ENCODE results near the gene PTCH2.
"Not testable (repeated sequence)": the region's sequence is repeated elsewhere in the genome, so short reads cannot be mapped to it uniquely, and the experiment has no call there.

Gene PTCH2

GRCh38 chr1:44842862-44843655, at the start of gene PTCH2:
PTCH2 (minus strand) TSS chr1:44843253; CDS start chr1:44842932, 321 bp downstream.
- DNase-seq, result peak; percentile 91

GRCh38 chr1:44890007-44890406, 47.0 kb upstream of the PTCH2 start:
- no peak for DNase-seq

- DNase-seq, result no peak
These were observed 42.4 kb upstream of the PTCH2 start for GRCh38 chr1:44885406-44885805.

GRCh38 chr1:44884746-44885145, 41.7 kb upstream of the PTCH2 start:
- DNase-seq, result no peak

GRCh38 chr1:44881011-44881632, 38.1 kb upstream of the PTCH2 start:
- DNase-seq, result no peak

- DNase-seq, result no peak
These were observed 31.1 kb upstream of the PTCH2 start for GRCh38 chr1:44874155-44874554.

- DNase-seq, result no peak
These were observed 27.0 kb upstream of the PTCH2 start for GRCh38 chr1:44870096-44870495.

- no peak for DNase-seq
These were observed 24.7 kb upstream of the PTCH2 start for GRCh38 chr1:44867801-44868200.

- DNase-seq, result no peak
These were observed 19.9 kb upstream of the PTCH2 start for GRCh38 chr1:44862829-44863401.

GRCh38 chr1:44860891-44861425, 17.9 kb upstream of the PTCH2 start:
- DNase-seq, result no peak

GRCh38 chr1:44860331-44860730, 17.3 kb upstream of the PTCH2 start:
- no peak for DNase-seq

GRCh38 chr1:44857446-44857845, 14.4 kb upstream of the PTCH2 start:
- DNase-seq, result no peak

GRCh38 chr1:44855742-44856141, 12.7 kb upstream of the PTCH2 start:
- no peak for DNase-seq

- DNase-seq, result no peak
These were observed 11.9 kb upstream of the PTCH2 start for GRCh38 chr1:44854970-44855369.

GRCh38 chr1:44853201-44853600, 10.1 kb upstream of the PTCH2 start:
- DNase-seq, result no peak

GRCh38 chr1:44851308-44851707, 8.3 kb upstream of the PTCH2 start:
- no peak for DNase-seq

GRCh38 chr1:44849575-44850132, 6.6 kb upstream of the PTCH2 start:
- no peak for DNase-seq

GRCh38 chr1:44848456-44849181, 5.6 kb upstream of the PTCH2 start:
- DNase-seq, result no peak

- DNase-seq, result no peak
These were observed 4.8 kb upstream of the PTCH2 start for GRCh38 chr1:44847845-44848244.

- no peak for DNase-seq
These were observed 3.9 kb upstream of the PTCH2 start for GRCh38 chr1:44846985-44847384.

- DNase-seq, result no peak
These were observed 579 bp downstream of the PTCH2 start for GRCh38 chr1:44842486-44842861.

GRCh38 chr1:44839576-44839975, 3.5 kb downstream of the PTCH2 start:
- DNase-seq, result no peak

- not testable (repeated sequence) for DNase-seq
These were observed 4.8 kb downstream of the PTCH2 start for GRCh38 chr1:44838294-44838693.
